Skeletal muscle satellite cell (primary cell): ENCODE measurements around the gene TOX3.

Experiments used
- H3K27me3 ChIP-seq: 2 replicates; pipeline ENCODE4 v1.7.0; 2013; ENCODE audit warnings: low read length; ENCODE audit not compliant: control insufficient read depth, insufficient read depth
- H3K36me3 ChIP-seq: 2 replicates; pipeline ENCODE4 v1.7.0; 2013; ENCODE audit warnings: mild to moderate bottlenecking, control low read depth, low read length; ENCODE audit not compliant: insufficient read depth
- H3K4me1 ChIP-seq: 2 replicates; pipeline ENCODE4 v1.7.0; 2013; ENCODE audit warnings: low read length; ENCODE audit not compliant: control insufficient read depth, insufficient read depth
- H3K4me2 ChIP-seq: 2 replicates; pipeline ENCODE4 v1.7.0; 2013; ENCODE audit warnings: mild to moderate bottlenecking, low read length
- H3K4me3 ChIP-seq: 2 replicates; pipeline ENCODE4 v1.7.0; 2013; ENCODE audit warnings: low read length
- H3K9ac ChIP-seq: 2 replicates; pipeline ENCODE4 v1.7.0; 2013; ENCODE audit warnings: mild to moderate bottlenecking, low read depth, low read length, moderate library complexity
- H3K9me3 ChIP-seq: replicated peaks from 2 replicates; pipeline ENCODE4 v1.7.0; 2013; ENCODE audit warnings: mild to moderate bottlenecking, control low read depth, low read length

Gene TOX3

DNA sequence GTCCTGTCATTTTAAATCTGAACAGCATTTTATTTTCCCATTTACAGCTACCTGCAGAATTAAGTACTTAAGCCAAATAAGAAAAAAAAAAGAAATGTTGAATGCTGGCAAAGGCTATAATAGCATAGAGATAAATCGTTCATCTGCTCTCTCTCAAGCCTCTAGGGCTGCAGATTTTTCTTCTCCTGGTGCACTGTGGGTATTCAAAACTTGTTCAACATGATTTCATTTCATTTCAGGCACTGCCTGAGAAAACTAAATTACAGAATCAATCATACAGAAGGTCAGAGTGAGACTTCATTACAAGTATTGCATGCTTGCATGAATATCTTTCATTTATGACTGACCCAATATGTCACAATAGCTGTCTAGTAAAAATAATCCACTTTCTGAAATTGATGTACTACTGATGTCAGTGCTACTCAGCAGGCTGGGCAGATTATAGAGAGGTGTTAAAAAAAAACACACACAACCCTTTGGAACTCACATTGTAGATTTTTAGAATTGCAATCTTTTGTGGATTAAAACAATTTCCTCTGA lies 86.2 kb downstream of the TOX3 start:
- Histone ChIP-seq H3K4me1 (no peaks in the 10 kb centered on the region), H3K4me2 (no peak overlapping the region)

DNA sequence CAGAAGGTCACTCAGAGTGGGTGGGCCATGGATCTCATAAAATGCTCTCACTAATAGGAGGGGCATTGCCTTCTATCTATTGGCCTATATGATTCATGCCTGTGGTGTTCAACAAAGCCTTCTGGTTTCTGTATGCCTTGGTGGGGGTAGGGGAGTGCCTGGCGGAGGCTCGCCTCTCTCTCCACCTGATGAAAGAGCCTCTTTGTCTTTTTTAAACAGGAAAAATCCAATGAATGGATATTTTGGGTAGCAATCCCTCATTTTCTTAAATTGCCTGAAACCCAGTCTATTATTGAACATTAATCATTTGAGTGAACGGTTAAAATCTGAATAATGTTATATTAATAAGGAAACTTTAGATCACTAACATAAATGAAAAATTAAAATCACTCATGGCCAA lies 90.6 kb downstream of the TOX3 start:
- no peaks in the 10 kb centered on the region for H3K36me3 ChIP-seq
- H3K4me2 ChIP-seq, result no peak overlapping the region

More for the DNA sequence above, 86.2 kb downstream of the TOX3 start:
- Histone ChIP-seq H3K9ac (no peak overlapping the region), H3K27me3 (no peaks in the 10 kb centered on the region), H3K4me3 (no peak overlapping the region), H3K9me3 (no peaks in the 10 kb centered on the region), H3K36me3 (no peaks in the 10 kb centered on the region)

DNA sequence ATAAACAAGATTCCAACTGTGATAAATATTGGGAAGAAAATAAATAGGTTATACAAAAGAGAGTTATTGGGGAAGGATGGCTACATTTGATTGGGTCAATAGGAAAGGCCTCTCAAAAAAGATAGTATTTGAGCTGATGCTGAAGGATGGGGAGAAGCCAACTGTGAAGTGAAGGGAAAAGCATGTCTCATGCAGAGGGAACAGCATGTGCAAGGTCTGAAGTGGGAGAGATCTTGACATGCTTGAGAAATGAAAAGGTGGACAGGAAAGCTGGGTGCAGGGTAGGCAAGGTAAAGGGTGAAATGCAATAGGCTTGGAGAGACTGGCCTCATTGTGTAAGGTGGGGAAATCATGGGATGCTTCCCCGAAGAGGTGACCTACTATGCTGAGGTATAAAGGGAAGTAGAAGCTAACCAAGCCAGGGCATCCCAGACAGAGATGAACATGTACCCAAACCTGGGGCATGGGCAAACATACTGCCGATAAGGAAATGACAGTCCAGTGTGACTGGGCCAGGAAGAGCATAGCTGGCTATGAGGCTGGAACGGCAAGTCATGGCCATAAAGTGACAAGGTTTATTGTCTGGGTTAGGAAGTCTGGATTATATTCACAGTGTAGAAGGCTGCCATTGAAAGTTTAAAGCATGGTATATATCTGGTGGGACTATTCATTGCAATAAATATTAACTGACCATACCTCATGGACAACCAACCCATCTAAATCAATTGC lies 91.2 kb downstream of the TOX3 start:
- Histone ChIP-seq H3K9me3 (no peaks in the 10 kb centered on the region), H3K4me1 (no peaks in the 10 kb centered on the region), H3K36me3 (no peaks in the 10 kb centered on the region), H3K27me3 (no peaks in the 10 kb centered on the region), H3K4me2 (no peak overlapping the region), H3K4me3 (no peak overlapping the region), H3K9ac (no peak overlapping the region)

More for the DNA sequence above, 90.6 kb downstream of the TOX3 start:
- Histone ChIP-seq H3K4me3 (no peak overlapping the region), H3K27me3 (no peaks in the 10 kb centered on the region), H3K9me3 (no peaks in the 10 kb centered on the region), H3K4me1 (no peaks in the 10 kb centered on the region), H3K9ac (no peak overlapping the region)

DNA sequence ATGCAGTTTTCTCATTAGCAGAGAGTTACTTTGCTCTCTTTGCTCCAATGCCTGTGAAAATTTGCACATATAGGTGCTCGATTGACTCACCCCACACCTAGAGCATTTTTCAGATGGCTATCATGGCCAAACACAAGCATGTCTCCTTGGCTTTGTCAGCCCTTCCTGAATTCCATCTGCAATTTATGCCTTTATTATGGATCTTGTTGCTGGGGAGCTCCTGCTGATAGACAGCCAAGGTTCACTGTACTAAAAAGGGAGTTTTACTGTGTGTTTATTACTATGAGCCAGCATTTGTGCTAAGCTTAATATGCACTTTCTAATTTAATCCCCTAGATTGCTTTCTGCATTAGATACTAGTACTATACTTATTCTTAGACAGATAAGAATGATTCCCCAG lies 93.3 kb downstream of the TOX3 start:
- Histone ChIP-seq H3K9me3 (no peaks in the 10 kb centered on the region), H3K36me3 (no peaks in the 10 kb centered on the region), H3K4me2 (no peak overlapping the region), H3K27me3 (no peaks in the 10 kb centered on the region), H3K4me1 (no peaks in the 10 kb centered on the region), H3K4me3 (no peak overlapping the region), H3K9ac (no peak overlapping the region)

DNA sequence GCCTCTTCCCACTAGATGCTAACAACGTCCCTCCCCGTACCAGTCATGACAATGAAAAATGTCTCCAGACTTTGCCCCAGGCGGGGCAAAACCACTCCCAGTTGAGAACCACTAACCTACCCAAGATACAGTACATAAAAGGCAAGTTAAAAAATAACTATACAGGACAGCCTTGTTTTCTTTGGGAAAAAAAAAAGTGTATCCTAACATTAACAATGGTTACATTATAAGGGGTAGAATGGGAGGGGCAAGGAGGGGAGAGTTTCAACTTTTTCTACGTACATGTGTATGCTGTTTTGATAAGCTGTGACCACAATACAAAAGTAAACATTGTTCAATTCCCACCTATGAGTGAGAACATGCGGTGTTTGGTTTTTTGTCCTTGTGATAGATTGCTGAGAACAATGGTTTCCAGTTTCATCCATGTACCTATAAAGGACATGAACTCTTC lies 94.9 kb downstream of the TOX3 start:
- Histone ChIP-seq H3K36me3 (no peaks in the 10 kb centered on the region), H3K4me2 (no peak overlapping the region), H3K4me3 (no peak overlapping the region)

DNA sequence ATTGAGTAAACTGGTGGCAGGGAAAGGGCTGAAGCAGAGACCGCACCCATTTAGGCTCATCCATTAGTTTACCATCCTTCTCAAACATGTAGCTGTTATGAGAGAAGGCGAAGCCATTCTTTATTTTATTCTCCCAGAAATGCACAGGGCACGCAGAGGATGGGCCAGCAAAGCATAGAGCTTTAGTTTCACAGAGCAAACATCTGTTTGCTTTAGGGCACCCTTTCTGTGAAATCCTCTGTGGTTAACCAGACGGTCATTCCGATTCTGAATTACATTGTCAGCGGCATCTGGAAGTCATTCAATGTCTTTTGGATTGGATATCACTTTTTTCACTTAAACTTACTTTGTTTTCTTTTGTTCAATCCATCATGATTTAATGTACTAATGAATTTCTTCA lies 96.0 kb downstream of the TOX3 start:
- Histone ChIP-seq H3K27me3 (no peaks in the 10 kb centered on the region), H3K4me1 (no peaks in the 10 kb centered on the region), H3K4me3 (no peak overlapping the region), H3K36me3 (no peaks in the 10 kb centered on the region), H3K4me2 (no peak overlapping the region), H3K9ac (no peak overlapping the region), H3K9me3 (no peaks in the 10 kb centered on the region)

More for the DNA sequence above, 94.9 kb downstream of the TOX3 start:
- Histone ChIP-seq H3K4me1 (no peaks in the 10 kb centered on the region), H3K9me3 (no peaks in the 10 kb centered on the region), H3K27me3 (no peaks in the 10 kb centered on the region), H3K9ac (no peak overlapping the region)

DNA sequence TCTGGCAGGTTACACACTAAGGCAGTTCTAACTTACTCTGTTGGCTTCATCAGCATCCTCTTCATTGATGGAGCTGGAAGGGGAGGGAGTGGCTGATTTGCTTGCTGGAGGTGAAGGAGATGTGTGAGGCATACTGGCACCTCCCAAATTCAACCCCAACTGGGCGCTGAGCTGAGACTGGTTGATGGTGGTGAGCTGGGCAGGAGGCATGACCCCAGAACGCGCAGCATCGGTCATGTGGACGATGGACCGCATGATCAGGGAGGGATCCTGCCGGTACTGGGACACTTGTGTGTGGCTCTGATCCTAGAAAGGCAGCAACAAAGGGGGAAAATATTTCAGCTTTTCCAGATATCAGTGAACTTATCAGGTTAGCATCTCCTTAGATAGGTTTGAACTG lies 96.7 kb downstream of the TOX3 start:
- Histone ChIP-seq H3K9ac (no peak overlapping the region), H3K4me3 (no peak overlapping the region), H3K9me3 (no peaks in the 10 kb centered on the region), H3K4me1 (no peaks in the 10 kb centered on the region), H3K36me3 (no peaks in the 10 kb centered on the region), H3K4me2 (no peak overlapping the region), H3K27me3 (no peaks in the 10 kb centered on the region)

DNA sequence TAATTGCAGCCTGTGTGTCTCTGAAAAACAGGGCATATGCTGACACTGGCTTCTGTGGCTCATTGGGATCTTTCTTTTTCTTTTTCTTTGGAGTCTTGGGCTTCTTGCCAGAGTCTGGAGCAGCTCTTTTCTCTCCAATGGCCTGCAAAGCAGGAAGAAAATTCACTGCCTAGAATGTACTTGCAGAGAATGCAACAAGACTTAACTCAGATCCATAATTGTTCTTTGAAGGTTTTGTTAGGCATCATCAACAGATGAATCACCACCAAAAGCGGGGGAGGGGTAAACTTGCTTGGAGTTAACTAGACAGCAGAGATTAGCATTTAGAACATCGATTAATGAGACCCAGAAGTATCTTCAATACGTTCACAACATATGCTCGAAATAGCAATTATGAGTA lies 100.9 kb downstream of the TOX3 start:
- peaks cover 4% of the 10 kb centered on the region for H3K9me3 ChIP-seq
- H3K4me1 ChIP-seq, result no peaks in the 10 kb centered on the region
- no peak overlapping the region for H3K4me2 ChIP-seq
- H3K9ac ChIP-seq, result no peak overlapping the region
- no peaks in the 10 kb centered on the region for H3K27me3 ChIP-seq
- no peak overlapping the region for H3K4me3 ChIP-seq
- H3K36me3 ChIP-seq, result no peaks in the 10 kb centered on the region

DNA sequence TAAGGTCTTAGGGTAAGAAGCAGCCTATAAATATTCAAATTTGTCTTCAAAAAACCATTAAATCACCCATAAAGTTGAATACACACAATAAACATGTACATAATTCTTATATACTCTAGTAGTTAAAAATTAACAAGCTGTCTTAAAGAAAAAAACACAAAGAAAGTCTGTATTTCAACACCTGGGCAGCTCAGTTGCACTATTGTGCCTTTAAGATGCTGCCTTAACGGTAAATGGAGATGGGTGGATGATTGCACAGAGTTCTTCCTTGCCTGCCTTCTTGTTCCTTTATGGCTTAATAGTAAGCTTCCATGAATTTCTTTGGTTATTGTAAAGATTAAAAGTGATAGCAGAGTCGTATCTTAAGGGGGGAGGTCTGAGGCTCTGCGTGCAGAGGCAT lies 105.1 kb downstream of the TOX3 start:
- Histone ChIP-seq H3K4me2 (no peak overlapping the region), H3K9me3 (peaks cover 4% of the 10 kb centered on the region), H3K36me3 (no peaks in the 10 kb centered on the region), H3K27me3 (no peaks in the 10 kb centered on the region), H3K4me1 (no peaks in the 10 kb centered on the region), H3K4me3 (no peak overlapping the region), H3K9ac (no peak overlapping the region)

DNA sequence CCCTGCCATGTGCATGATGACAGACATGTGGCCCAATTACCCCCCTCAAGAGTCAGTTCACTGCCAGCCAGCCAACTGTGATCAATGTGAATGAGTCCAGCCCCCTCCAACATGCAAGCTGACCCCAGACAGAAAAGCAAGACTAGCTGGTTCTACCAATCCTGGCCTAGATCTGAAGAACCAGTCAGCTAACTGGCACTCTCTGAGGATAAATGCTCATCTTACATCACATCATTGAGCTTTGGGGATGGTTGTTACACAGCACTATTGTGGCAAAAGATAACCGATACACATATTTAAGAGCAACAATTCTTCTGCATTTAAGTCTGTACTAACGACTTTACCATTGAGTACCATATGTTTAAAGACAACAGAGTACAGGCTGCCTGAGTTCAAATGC lies 106.7 kb downstream of the TOX3 start:
- H3K9me3 ChIP-seq, result peaks cover 4% of the 10 kb centered on the region
- H3K36me3 ChIP-seq, result no peaks in the 10 kb centered on the region
- no peak overlapping the region for H3K4me3 ChIP-seq
- no peak overlapping the region for H3K4me2 ChIP-seq
- H3K9ac ChIP-seq, result no peak overlapping the region
- H3K4me1 ChIP-seq, result no peaks in the 10 kb centered on the region
- H3K27me3 ChIP-seq, result no peaks in the 10 kb centered on the region

DNA sequence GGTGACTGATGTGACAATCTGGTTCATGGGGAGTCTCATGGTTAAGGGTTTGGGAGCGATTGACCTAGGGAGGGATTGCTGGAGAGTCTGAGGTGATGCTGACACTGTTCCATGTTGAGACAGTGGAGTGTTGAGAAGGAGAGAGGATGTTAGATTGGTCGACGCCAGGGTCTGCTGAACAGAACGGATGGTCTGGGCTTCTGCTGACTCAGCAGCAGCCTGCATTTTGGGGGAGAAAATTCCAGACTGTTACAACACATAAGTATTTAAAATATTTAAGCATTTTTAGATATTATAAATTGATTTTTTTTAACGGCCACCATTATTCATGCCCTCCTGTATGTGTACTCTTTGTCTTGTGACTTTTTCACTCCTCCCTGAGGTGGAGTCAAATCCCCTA lies 107.2 kb downstream of the TOX3 start:
- Histone ChIP-seq H3K27me3 (no peaks in the 10 kb centered on the region), H3K9ac (no peak overlapping the region), H3K4me2 (no peak overlapping the region), H3K4me3 (no peak overlapping the region), H3K4me1 (no peaks in the 10 kb centered on the region), H3K36me3 (no peaks in the 10 kb centered on the region), H3K9me3 (peaks cover 4% of the 10 kb centered on the region)

DNA sequence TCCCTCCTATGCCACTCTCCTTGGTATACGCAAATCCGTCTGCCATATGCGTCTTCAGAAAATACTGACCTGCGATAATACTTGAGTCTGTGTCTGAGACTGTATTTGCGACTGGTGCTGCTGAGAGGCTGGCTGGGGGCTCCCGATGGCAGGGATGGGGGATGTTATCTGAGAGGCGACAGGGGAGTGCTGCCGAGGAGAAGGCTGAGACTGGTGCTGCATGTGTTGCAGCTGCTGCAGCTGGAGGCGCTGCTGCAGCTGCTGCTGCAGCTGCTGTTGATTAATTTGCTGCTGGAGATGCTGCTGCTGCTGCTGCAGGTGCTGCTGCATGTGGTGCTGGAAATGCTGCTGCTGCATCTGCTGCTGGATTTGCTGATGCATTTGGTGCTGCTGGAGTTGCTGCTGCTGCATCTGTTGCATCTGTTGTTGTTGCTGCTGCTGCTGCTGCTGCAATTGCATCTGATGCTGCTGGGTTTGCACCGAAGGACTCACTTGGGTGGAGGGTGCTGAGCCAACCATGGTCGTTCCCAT lies 107.7 kb downstream of the TOX3 start:
- no peaks in the 10 kb centered on the region for H3K36me3 ChIP-seq
- H3K4me1 ChIP-seq, result no peaks in the 10 kb centered on the region
- H3K4me2 ChIP-seq, result no peak overlapping the region
- H3K9ac ChIP-seq, result no peak overlapping the region
- H3K27me3 ChIP-seq, result no peaks in the 10 kb centered on the region
- H3K9me3 ChIP-seq, result peaks cover 4% of the 10 kb centered on the region
- no peak overlapping the region for H3K4me3 ChIP-seq
